H1 (cell line): ENCODE results near the gene MIB1. TPM values are rescaled to one million over a fixed set of nuclear protein-coding genes. Genes with fewer than 3 reads are reported as not detected.

ENCODE experiments used
- CBX8 ChIP-seq: fragments of 300-800, 300-1000 bp; sonication (generic); IDR thresholded peaks from 2 replicates; pipeline ENCODE4 v1.7.1; 2016; ENCODE audit warnings: low read depth, low read length, borderline replicate concordance
- CHD7 ChIP-seq: fragments of 300-600 bp; sonication (generic); IDR thresholded peaks from 2 replicates; pipeline ENCODE4 v1.7.1; 2012; ENCODE audit warnings: low read length, moderate library complexity, mild to moderate bottlenecking, inconsistent platforms; ENCODE audit not compliant: insufficient replicate concordance
- HDAC6 ChIP-seq: IDR thresholded peaks from one replicate; pipeline ENCODE4 v1.7.1; 2012; ENCODE audit warnings: low read depth, mild to moderate bottlenecking, inconsistent platforms, low read length, moderate library complexity
- JUN ChIP-seq: IDR thresholded peaks from 2 replicates; pipeline ENCODE4 v1.6.1; 2011; ENCODE audit warnings: low read depth, mild to moderate bottlenecking, improper control_type of control experiment, low read length
- MAFK ChIP-seq: IDR thresholded peaks from 2 replicates; pipeline ENCODE4 v1.6.1; 2012; ENCODE audit warnings: low read depth, mild to moderate bottlenecking, improper control_type of control experiment, low read length
- SRF ChIP-seq: IDR thresholded peaks from 2 replicates; pipeline ENCODE4 v1.6.1; 2011; ENCODE audit warnings: mild to moderate bottlenecking, low read depth, low read length, moderate library complexity
- TAF7 ChIP-seq: optimal IDR thresholded peaks from 2 replicates; pipeline ENCODE3; 2011; ENCODE audit warnings: low read depth, mild to moderate bottlenecking, inconsistent platforms, low read length, moderate library complexity, borderline replicate concordance
- TBP ChIP-seq: IDR thresholded peaks from 2 replicates; pipeline ENCODE4 v1.6.1; 2011; ENCODE audit warnings: low read depth, low read length, improper control_type of control experiment
- USF2 ChIP-seq: IDR thresholded peaks from 2 replicates; pipeline ENCODE4 v1.6.1; 2011; ENCODE audit warnings: low read length, improper control_type of control experiment
- polyA plus RNA-seq, 7 experiments: library from polyadenylated mRNA; depleted of rRNA in 3 of 7; stranded (reverse) in 5 of 7; unstranded in 2 of 7; fragments of >200 nt in 5 of 7; fragments of 200-250 nt in 2 of 7; gene quantifications; 1 replicate in 5 of 7; 2 replicates in 1 of 7; 4 replicates in 1 of 7; pipeline versions ENCODE4 v1.2.1 to v1.2.3, GENCODE V29; 2011 to 2013; ENCODE audit warnings: missing spikeins in 2 of 7, mixed read lengths in 2 of 7
- total RNA-seq: library from RNA; stranded (reverse); fragmentation: NEBNext Ultra II Directional; extraction: Animal tissue kit (Norgen Biotek cat#: 25700); gene quantifications from 2 replicates; pipeline ENCODE4 v1.2.1, GENCODE V29; 2021

Gene MIB1
- total and polyA plus RNA-seq, 2 of the 8 experiments (the other 6 are each of a cell fraction or from before 2014, with no cell fraction given): 8.2 to 60.3 TPM

GRCh38 chr18:21908711-21909110, 168.1 kb downstream of the MIB1 start (continued):
- TF ChIP-seq CHD7 (no peak), TBP (no peak), HDAC6 (no peak), JUN (no peak), TAF7 (no peak), MAFK (no peak), USF2 (no peak), CBX8 (no peak), SRF (no peak)
- TF ChIP-seq, all 59 proteins: peak for 0
